IPS-15b (cell line): ENCODE data around the gene PUS1.
"Not testable (repeated sequence)": the region's sequence is repeated elsewhere in the genome, so short reads cannot be mapped to it uniquely, and the experiment has no call there.

Experiments used
- H3K27me3 ChIP-seq: one replicate; pipeline ENCODE4 v1.6.1; 2013; ENCODE audit warnings: low read length; ENCODE audit not compliant: control insufficient read depth, insufficient read depth
- H3K36me3 ChIP-seq: one replicate; pipeline ENCODE4 v1.6.1; 2013; ENCODE audit warnings: low read length; ENCODE audit not compliant: control insufficient read depth, insufficient read depth
- H3K4me1 ChIP-seq: one replicate; pipeline ENCODE4 v1.6.1; 2013; ENCODE audit warnings: mild to moderate bottlenecking, low read length; ENCODE audit not compliant: control insufficient read depth, insufficient read depth
- H3K4me3 ChIP-seq: one replicate; pipeline ENCODE4 v1.5.1; 2013; ENCODE audit warnings: low read depth, low read length
- H3K9ac ChIP-seq: one replicate; pipeline ENCODE4 v1.6.1; 2013; ENCODE audit warnings: low read depth, mild to moderate bottlenecking, low read length
- H3K9me3 ChIP-seq: one replicate; pipeline ENCODE4 v1.6.1; 2013; ENCODE audit warnings: mild to moderate bottlenecking, low read length; ENCODE audit not compliant: control insufficient read depth, insufficient read depth

Gene PUS1

GRCh38 chr12:131928711-131929580, at the start of gene PUS1:
PUS1 (plus strand) TSS chr12:131929276; CDS start chr12:131929723, 447 bp downstream.
- H3K36me3 ChIP-seq = peaks cover 31% of the 10 kb centered on the region
- H3K4me1 ChIP-seq = no peaks in the 10 kb centered on the region
- peak within 1 kb of the TSS; percentile 83 for H3K4me3 ChIP-seq
- no peaks in the 10 kb centered on the region for H3K9me3 ChIP-seq
- no peaks in the 10 kb centered on the region for H3K27me3 ChIP-seq
- H3K9ac ChIP-seq = peak within 1 kb of the TSS; percentile 85

- Histone ChIP-seq H3K36me3 (no peaks in the 10 kb centered on the region), H3K27me3 (no peaks in the 10 kb centered on the region), H3K4me3 (no peak overlapping the region), H3K4me1 (no peaks in the 10 kb centered on the region), H3K9me3 (no peaks in the 10 kb centered on the region), H3K9ac (no peak overlapping the region)
Observed at GRCh38 chr12:131882804-131883520, 46.1 kb upstream of the PUS1 start.

- Histone ChIP-seq H3K9ac (no peak overlapping the region), H3K9me3 (no peaks in the 10 kb centered on the region), H3K4me1 (no peaks in the 10 kb centered on the region), H3K27me3 (no peaks in the 10 kb centered on the region), H3K36me3 (no peaks in the 10 kb centered on the region), H3K4me3 (no peak overlapping the region)
Observed at GRCh38 chr12:131883521-131883900, 45.6 kb upstream of the PUS1 start.

- not testable (repeated sequence) for H3K36me3 ChIP-seq, H3K9ac ChIP-seq, H3K9me3 ChIP-seq, H3K4me1 ChIP-seq, H3K27me3 ChIP-seq, H3K4me3 ChIP-seq
Observed at GRCh38 chr12:131885076-131885475, 44.0 kb upstream of the PUS1 start.

- H3K4me1 ChIP-seq = no peaks in the 10 kb centered on the region
- H3K4me3 ChIP-seq = no peak overlapping the region
- no peaks in the 10 kb centered on the region for H3K27me3 ChIP-seq
- no peaks in the 10 kb centered on the region for H3K9me3 ChIP-seq
- H3K9ac ChIP-seq = no peak overlapping the region
- H3K36me3 ChIP-seq = no peaks in the 10 kb centered on the region
Observed at GRCh38 chr12:131885543-131886057, 43.5 kb upstream of the PUS1 start.

- H3K4me3 ChIP-seq, H3K27me3 ChIP-seq, H3K36me3 ChIP-seq, H3K9ac ChIP-seq, H3K9me3 ChIP-seq, H3K4me1 ChIP-seq: not testable (repeated sequence)
Observed at GRCh38 chr12:131891722-131892121, 37.4 kb upstream of the PUS1 start.

- Histone ChIP-seq H3K4me1 (no peaks in the 10 kb centered on the region), H3K9me3 (no peaks in the 10 kb centered on the region), H3K36me3 (peaks cover 5% of the 10 kb centered on the region), H3K9ac (no peak overlapping the region), H3K4me3 (no peak overlapping the region), H3K27me3 (no peaks in the 10 kb centered on the region)
Observed at GRCh38 chr12:131892711-131893604, 36.1 kb upstream of the PUS1 start.

- Histone ChIP-seq H3K9me3 (no peaks in the 10 kb centered on the region), H3K4me3 (no peak overlapping the region), H3K36me3 (peaks cover 5% of the 10 kb centered on the region)
Observed at GRCh38 chr12:131893605-131894312, 35.3 kb upstream of the PUS1 start.

GRCh38 chr12:131894313-131894860, 34.7 kb upstream of the PUS1 start, which contains the start of gene ULK1:
ULK1 (plus strand) TSS chr12:131894622; CDS start chr12:131895002, 380 bp downstream.
- no peaks in the 10 kb centered on the region for H3K9me3 ChIP-seq
- peak within 1 kb of the TSS; percentile 70 for H3K9ac ChIP-seq
- no peaks in the 10 kb centered on the region for H3K27me3 ChIP-seq
- H3K4me3 ChIP-seq = peak within 1 kb of the TSS; percentile 62
- H3K4me1 ChIP-seq = no peaks in the 10 kb centered on the region
- H3K36me3 ChIP-seq = peaks cover 5% of the 10 kb centered on the region

More at GRCh38 chr12:131893605-131894312, 35.3 kb upstream of the PUS1 start:
- no peak overlapping the region for H3K9ac ChIP-seq
- no peaks in the 10 kb centered on the region for H3K27me3 ChIP-seq
- H3K4me1 ChIP-seq = no peaks in the 10 kb centered on the region

GRCh38 chr12:131894981-131895639, 34.0 kb upstream of the PUS1 start:
- H3K36me3 ChIP-seq = peaks cover 5% of the 10 kb centered on the region

More at GRCh38 chr12:131894981-131895639, 34.0 kb upstream of the PUS1 start:
- Histone ChIP-seq H3K4me3 (peak overlapping the region; percentile 62), H3K4me1 (no peaks in the 10 kb centered on the region), H3K9ac (peak overlapping the region; percentile 70), H3K27me3 (no peaks in the 10 kb centered on the region), H3K9me3 (no peaks in the 10 kb centered on the region)
